HEK293 (cell line): Measurements from ENCODE around the gene ABCE1.

Experiments
- CTCF ChIA-PET: fragments of 350-600 bp; formaldehyde crosslinking; extraction: SDS; loops from one replicate; lab custom pipeline; 2021; ENCODE audit warnings: antibody characterized with exemption; lab: Yijun Ruan, JAX
- POLR2A ChIA-PET: fragments of 300-600 bp; formaldehyde crosslinking; extraction: SDS; loops from one replicate; lab custom pipeline; 2020; ENCODE audit warnings: antibody characterized with exemption, inconsistent platforms; lab: Yijun Ruan, JAX
- H3K27ac ChIP-seq: fragments of 200-500 bp; sonication (Bioruptor generic); 2 replicates; pipeline ENCODE4 v1.5.1; 2014; ENCODE audit warnings: low read depth, low read length, control low read depth, inconsistent platforms; ENCODE audit errors: extremely low read depth
- H3K36me3 ChIP-seq, 2 experiments: fragments of 200-500 bp in 1 of 2; sonication (Bioruptor generic) in 1 of 2; 1 replicate in 1 of 2; 2 replicates in 1 of 2; pipeline ENCODE4 v1.5.1; 2014 to 2017; ENCODE audit warnings: inconsistent platforms in 2 of 2, low read length in 2 of 2; ENCODE audit not compliant: control insufficient read depth in 2 of 2, insufficient read depth in 1 of 2
- H3K4me1 ChIP-seq: fragments of 200-500 bp; sonication (Bioruptor generic); 2 replicates; pipeline ENCODE4 v1.5.1; 2014; ENCODE audit warnings: mild to moderate bottlenecking, low read length, inconsistent platforms; ENCODE audit not compliant: control insufficient read depth, insufficient read depth
- H3K4me3 ChIP-seq: 2 replicates; pipeline ENCODE4 v1.5.1; 2011; ENCODE audit warnings: low read depth, mild to moderate bottlenecking, control low read depth, low read length, moderate library complexity
- H3K9me3 ChIP-seq: fragments of 200-500 bp; sonication (Bioruptor generic); 2 replicates; pipeline ENCODE4 v1.5.1; 2014; ENCODE audit warnings: low read depth, low read length, inconsistent platforms; ENCODE audit not compliant: control insufficient read depth, insufficient read depth
- BCL11A ChIP-seq: fragments of 450-650 bp; formaldehyde crosslinking; IDR thresholded peaks from 2 replicates; pipeline ENCODE4 v1.5.1; 2016; ENCODE audit warnings: low read depth, missing biosample characterization, missing genetic modification characterization
- FEZF1 ChIP-seq: fragments of 450-650 bp; formaldehyde crosslinking; IDR thresholded peaks from 2 replicates; pipeline ENCODE4 v1.5.1; 2016; ENCODE audit warnings: missing biosample characterization, missing genetic modification characterization
- KLF10 ChIP-seq: fragments of 450-650 bp; IDR thresholded peaks from 2 replicates; pipeline ENCODE4 v1.5.1; 2018; ENCODE audit warnings: missing biosample characterization, mild to moderate bottlenecking, missing genetic modification characterization
- KLF8 ChIP-seq: fragments of 450-650 bp; formaldehyde crosslinking; IDR thresholded peaks from 2 replicates; pipeline ENCODE4 v1.5.1; 2016; ENCODE audit warnings: missing biosample characterization, missing genetic modification characterization
- RBAK ChIP-seq: fragments of 450-650 bp; formaldehyde crosslinking; IDR thresholded peaks from 2 replicates; pipeline ENCODE4 v1.5.1; 2016; ENCODE audit warnings: missing biosample characterization, missing genetic modification characterization
- SALL2 ChIP-seq: fragments of 450-650 bp; formaldehyde crosslinking; IDR thresholded peaks from 2 replicates; pipeline ENCODE4 v1.5.0; 2017; ENCODE audit warnings: missing biosample characterization, mild to moderate bottlenecking, missing genetic modification characterization, borderline replicate concordance
- SP7 ChIP-seq: fragments of 450-650 bp; formaldehyde crosslinking; IDR thresholded peaks from 2 replicates; pipeline ENCODE4 v1.5.1; 2016; ENCODE audit warnings: missing biosample characterization, missing genetic modification characterization
- TCF7L2 ChIP-seq: IDR thresholded peaks from 2 replicates; pipeline ENCODE4 v1.6.1; 2011; ENCODE audit warnings: low read depth, mild to moderate bottlenecking, inconsistent platforms, low read length, moderate library complexity, borderline replicate concordance
- TRIM28 ChIP-seq: IDR thresholded peaks from 2 replicates; pipeline ENCODE4 v1.6.1; 2011; ENCODE audit warnings: low read length, control low read depth, borderline replicate concordance
- ZBTB48 ChIP-seq: fragments of 450-650 bp; formaldehyde crosslinking; IDR thresholded peaks from 2 replicates; pipeline ENCODE4 v1.5.1; 2016; ENCODE audit warnings: missing biosample characterization, missing genetic modification characterization
- ZFP3 ChIP-seq: fragments of 450-650 bp; formaldehyde crosslinking; IDR thresholded peaks from 2 replicates; pipeline ENCODE4 v1.5.1; 2016; ENCODE audit warnings: low read depth, missing biosample characterization, missing genetic modification characterization
- ZFP41 ChIP-seq: fragments of 450-650 bp; formaldehyde crosslinking; IDR thresholded peaks from 2 replicates; pipeline ENCODE4 v1.5.1; 2016; ENCODE audit warnings: missing biosample characterization, missing genetic modification characterization, borderline replicate concordance
- ZNF133 ChIP-seq: fragments of 450-650 bp; formaldehyde crosslinking; IDR thresholded peaks from 2 replicates; pipeline ENCODE4 v1.5.1; 2016; ENCODE audit warnings: missing biosample characterization, missing genetic modification characterization
- ZNF155 ChIP-seq: fragments of 450-650 bp; formaldehyde crosslinking; IDR thresholded peaks from 2 replicates; pipeline ENCODE4 v1.5.1; 2016; ENCODE audit warnings: missing biosample characterization, missing genetic modification characterization
- ZNF211 ChIP-seq: fragments of 450-650 bp; formaldehyde crosslinking; IDR thresholded peaks from 2 replicates; pipeline ENCODE4 v1.5.1; 2016; ENCODE audit warnings: low read depth, missing biosample characterization, missing genetic modification characterization
- ZNF24 ChIP-seq: fragments of 450-650 bp; formaldehyde crosslinking; IDR thresholded peaks from 2 replicates; pipeline ENCODE4 v1.5.1; 2016; ENCODE audit warnings: missing biosample characterization, missing genetic modification characterization
- ZNF266 ChIP-seq: fragments of 450-650 bp; formaldehyde crosslinking; IDR thresholded peaks from 2 replicates; pipeline ENCODE4 v1.5.1; 2016; ENCODE audit warnings: missing biosample characterization, missing genetic modification characterization, low read depth
- ZNF311 ChIP-seq: fragments of 450-650 bp; formaldehyde crosslinking; IDR thresholded peaks from 2 replicates; pipeline ENCODE4 v1.5.1; 2017; ENCODE audit warnings: missing biosample characterization, missing genetic modification characterization, borderline replicate concordance
- ZNF335 ChIP-seq: fragments of 450-650 bp; formaldehyde crosslinking; conservative IDR thresholded peaks from 2 replicates; pipeline ENCODE4 v1.5.1; 2016; ENCODE audit warnings: missing biosample characterization, missing genetic modification characterization
- ZNF350 ChIP-seq: fragments of 450-650 bp; formaldehyde crosslinking; IDR thresholded peaks from 2 replicates; pipeline ENCODE4 v1.5.0; 2017; ENCODE audit warnings: missing biosample characterization, mild to moderate bottlenecking, missing genetic modification characterization
- ZNF48 ChIP-seq: fragments of 450-650 bp; formaldehyde crosslinking; IDR thresholded peaks from 2 replicates; pipeline ENCODE4 v1.5.1; 2016; ENCODE audit warnings: missing biosample characterization, missing genetic modification characterization
- ZNF521 ChIP-seq: fragments of 450-650 bp; formaldehyde crosslinking; IDR thresholded peaks from 2 replicates; pipeline ENCODE4 v1.5.1; 2017; ENCODE audit warnings: missing biosample characterization, mild to moderate bottlenecking, missing genetic modification characterization
- ZNF544 ChIP-seq: fragments of 450-650 bp; formaldehyde crosslinking; IDR thresholded peaks from 2 replicates; pipeline ENCODE4 v1.5.0; 2017; ENCODE audit warnings: missing biosample characterization, missing genetic modification characterization
- ZNF571 ChIP-seq: fragments of 450-650 bp; formaldehyde crosslinking; IDR thresholded peaks from 2 replicates; pipeline ENCODE4 v1.5.0; 2017; ENCODE audit warnings: missing biosample characterization, missing genetic modification characterization
- ZNF600 ChIP-seq: fragments of 450-650 bp; formaldehyde crosslinking; IDR thresholded peaks from 2 replicates; pipeline ENCODE4 v1.5.1; 2016; ENCODE audit warnings: missing biosample characterization, missing genetic modification characterization
- ZNF658 ChIP-seq: fragments of 450-650 bp; formaldehyde crosslinking; IDR thresholded peaks from 2 replicates; pipeline ENCODE4; 2016; ENCODE audit warnings: missing biosample characterization, missing genetic modification characterization
- ZNF660 ChIP-seq: fragments of 450-650 bp; IDR thresholded peaks from 2 replicates; pipeline ENCODE4 v1.5.1; 2018; ENCODE audit warnings: missing biosample characterization, mild to moderate bottlenecking, missing genetic modification characterization
- ZNF792 ChIP-seq: fragments of 450-650 bp; formaldehyde crosslinking; IDR thresholded peaks from 2 replicates; pipeline ENCODE4 v1.5.1; 2016; ENCODE audit warnings: missing biosample characterization, missing genetic modification characterization
- ZNF837 ChIP-seq: fragments of 450-650 bp; formaldehyde crosslinking; IDR thresholded peaks from 2 replicates; pipeline ENCODE4 v1.5.1; 2016; ENCODE audit warnings: missing biosample characterization, missing genetic modification characterization
- ZSCAN30 ChIP-seq: fragments of 450-650 bp; IDR thresholded peaks from 2 replicates; pipeline ENCODE4 v1.5.1; 2018; ENCODE audit warnings: missing biosample characterization, mild to moderate bottlenecking, missing genetic modification characterization, moderate library complexity
- ZXDB ChIP-seq: fragments of 450-650 bp; formaldehyde crosslinking; IDR thresholded peaks from 2 replicates; pipeline ENCODE4 v1.5.1; 2016; ENCODE audit warnings: missing biosample characterization, missing genetic modification characterization
- TF ChIP-seq, protein P1 (sequence below): fragments of 450-650 bp; formaldehyde crosslinking; IDR thresholded peaks from 2 replicates; pipeline ENCODE4 v1.5.1; 2016; ENCODE audit warnings: missing biosample characterization, missing genetic modification characterization
- TF ChIP-seq, protein P2 (sequence below): fragments of 450-650 bp; formaldehyde crosslinking; IDR thresholded peaks from 2 replicates; pipeline ENCODE4 v1.5.1; 2017; ENCODE audit warnings: missing biosample characterization, missing genetic modification characterization
- TF ChIP-seq, protein P3 (sequence below): fragments of 450-650 bp; formaldehyde crosslinking; IDR thresholded peaks from 2 replicates; pipeline ENCODE4 v1.5.1; 2017; ENCODE audit warnings: missing biosample characterization, missing genetic modification characterization
- TF ChIP-seq, protein P4 (sequence below): IDR thresholded peaks from 2 replicates; pipeline ENCODE4 v1.6.1; 2011; ENCODE audit warnings: mild to moderate bottlenecking, low read depth, low read length, borderline replicate concordance

The ABCE1 gene

DNA sequence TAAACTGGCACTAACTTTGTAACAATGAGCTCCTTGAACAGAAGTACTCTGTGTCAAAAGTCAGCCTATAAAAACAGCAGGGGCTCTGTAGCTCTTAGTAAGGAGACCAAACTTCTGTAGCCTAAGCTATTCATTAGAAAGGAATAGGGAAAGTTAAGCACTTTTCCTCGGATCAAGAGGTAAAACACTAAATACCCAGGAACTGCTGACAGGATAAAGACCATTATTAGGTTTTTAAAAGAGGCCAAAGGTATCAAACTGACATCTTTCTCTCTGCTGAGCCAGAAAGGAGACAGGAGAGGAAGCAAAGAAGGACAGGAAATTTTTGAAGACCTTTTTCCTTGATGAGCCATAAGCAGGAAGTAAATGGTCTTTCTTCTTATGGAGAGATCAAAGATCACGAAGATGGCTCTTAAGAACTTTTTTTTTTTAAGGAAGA is 32.0 kb upstream of the ABCE1 start:
- no peak overlapping the region for H3K4me3 ChIP-seq
- H3K9me3 ChIP-seq = no peaks in the 10 kb centered on the region
- ChIA-PET POLR2A (interaction anchor here (0.7 kb wide), 1 partner anchor 32 kb away, joined by 4 read pairs; the partner anchor contains the start of genes ABCE1 and ANAPC10), CTCF (interaction anchor here (0.6 to 0.7 kb wide), 2 partner anchors 8 to 551 kb away, joined by 3 read pairs; no protein-coding TSS in a partner anchor)
- peaks cover 13% of the 10 kb centered on the region; the same call in 1 of the 2 replicates for H3K4me1 ChIP-seq
- H3K36me3 ChIP-seq = peaks cover 0 to 8% of the 10 kb centered on the region in 2 experiments; a peak in 1 of 3 replicates
- 0 out of 2 replicates have a peak overlapping the region, but pooled peaks have one; percentile 22 for H3K27ac ChIP-seq
- TF ChIP-seq ZFP3 (tag by site-specific recombination) = no peak
- no peak for TF ChIP-seq ZNF350
- TF ChIP-seq, protein P1, sequence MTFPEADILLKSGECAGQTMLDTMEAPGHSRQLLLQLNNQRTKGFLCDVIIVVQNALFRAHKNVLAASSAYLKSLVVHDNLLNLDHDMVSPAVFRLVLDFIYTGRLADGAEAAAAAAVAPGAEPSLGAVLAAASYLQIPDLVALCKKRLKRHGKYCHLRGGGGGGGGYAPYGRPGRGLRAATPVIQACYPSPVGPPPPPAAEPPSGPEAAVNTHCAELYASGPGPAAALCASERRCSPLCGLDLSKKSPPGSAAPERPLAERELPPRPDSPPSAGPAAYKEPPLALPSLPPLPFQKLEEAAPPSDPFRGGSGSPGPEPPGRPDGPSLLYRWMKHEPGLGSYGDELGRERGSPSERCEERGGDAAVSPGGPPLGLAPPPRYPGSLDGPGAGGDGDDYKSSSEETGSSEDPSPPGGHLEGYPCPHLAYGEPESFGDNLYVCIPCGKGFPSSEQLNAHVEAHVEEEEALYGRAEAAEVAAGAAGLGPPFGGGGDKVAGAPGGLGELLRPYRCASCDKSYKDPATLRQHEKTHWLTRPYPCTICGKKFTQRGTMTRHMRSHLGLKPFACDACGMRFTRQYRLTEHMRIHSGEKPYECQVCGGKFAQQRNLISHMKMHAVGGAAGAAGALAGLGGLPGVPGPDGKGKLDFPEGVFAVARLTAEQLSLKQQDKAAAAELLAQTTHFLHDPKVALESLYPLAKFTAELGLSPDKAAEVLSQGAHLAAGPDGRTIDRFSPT (tag by site-specific recombination) = no peak
- TF ChIP-seq SALL2 (tag by site-specific recombination) = no peak
- TF ChIP-seq ZNF211 = no peak
- TF ChIP-seq ZNF24 (tag by site-specific recombination) = no peak
- TF ChIP-seq, protein P2, sequence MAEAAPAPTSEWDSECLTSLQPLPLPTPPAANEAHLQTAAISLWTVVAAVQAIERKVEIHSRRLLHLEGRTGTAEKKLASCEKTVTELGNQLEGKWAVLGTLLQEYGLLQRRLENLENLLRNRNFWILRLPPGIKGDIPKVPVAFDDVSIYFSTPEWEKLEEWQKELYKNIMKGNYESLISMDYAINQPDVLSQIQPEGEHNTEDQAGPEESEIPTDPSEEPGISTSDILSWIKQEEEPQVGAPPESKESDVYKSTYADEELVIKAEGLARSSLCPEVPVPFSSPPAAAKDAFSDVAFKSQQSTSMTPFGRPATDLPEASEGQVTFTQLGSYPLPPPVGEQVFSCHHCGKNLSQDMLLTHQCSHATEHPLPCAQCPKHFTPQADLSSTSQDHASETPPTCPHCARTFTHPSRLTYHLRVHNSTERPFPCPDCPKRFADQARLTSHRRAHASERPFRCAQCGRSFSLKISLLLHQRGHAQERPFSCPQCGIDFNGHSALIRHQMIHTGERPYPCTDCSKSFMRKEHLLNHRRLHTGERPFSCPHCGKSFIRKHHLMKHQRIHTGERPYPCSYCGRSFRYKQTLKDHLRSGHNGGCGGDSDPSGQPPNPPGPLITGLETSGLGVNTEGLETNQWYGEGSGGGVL (tag by site-specific recombination) = no peak
- TF ChIP-seq SP7 (tag by site-specific recombination) = peak; percentile 83
- TF ChIP-seq ZNF155 (tag by site-specific recombination) = no peak
- no peak for TF ChIP-seq ZNF48 (tag by site-specific recombination)
- peak; percentile 89 for TF ChIP-seq TCF7L2
- TF ChIP-seq ZNF544 (tag by site-specific recombination) = no peak
- no peak for TF ChIP-seq ZXDB
- TF ChIP-seq, protein P3, sequence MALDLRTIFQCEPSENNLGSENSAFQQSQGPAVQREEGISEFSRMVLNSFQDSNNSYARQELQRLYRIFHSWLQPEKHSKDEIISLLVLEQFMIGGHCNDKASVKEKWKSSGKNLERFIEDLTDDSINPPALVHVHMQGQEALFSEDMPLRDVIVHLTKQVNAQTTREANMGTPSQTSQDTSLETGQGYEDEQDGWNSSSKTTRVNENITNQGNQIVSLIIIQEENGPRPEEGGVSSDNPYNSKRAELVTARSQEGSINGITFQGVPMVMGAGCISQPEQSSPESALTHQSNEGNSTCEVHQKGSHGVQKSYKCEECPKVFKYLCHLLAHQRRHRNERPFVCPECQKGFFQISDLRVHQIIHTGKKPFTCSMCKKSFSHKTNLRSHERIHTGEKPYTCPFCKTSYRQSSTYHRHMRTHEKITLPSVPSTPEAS (tag by site-specific recombination) = no peak
- TF ChIP-seq ZNF660 (tag by site-specific recombination) = no peak
- 0 out of 2 replicates have a peak, but pooled peaks have one; percentile 26 for TF ChIP-seq ZSCAN30 (tag by site-specific recombination)
- no peak for TF ChIP-seq ZFP41 (tag by site-specific recombination)
- TF ChIP-seq KLF10 = no peak
- no peak for TF ChIP-seq ZNF600 (tag by site-specific recombination)
- TF ChIP-seq BCL11A (tag by site-specific recombination) = no peak
- TF ChIP-seq ZNF792 (tag by site-specific recombination) = no peak
- TF ChIP-seq ZNF266 (tag by site-specific recombination) = no peak
- TF ChIP-seq ZNF571 = no peak
- no peak for TF ChIP-seq RBAK (tag by site-specific recombination)
- TF ChIP-seq ZNF658 (tag by site-specific recombination) = no peak
- TF ChIP-seq ZNF335 = no peak
- TF ChIP-seq, protein P4, sequence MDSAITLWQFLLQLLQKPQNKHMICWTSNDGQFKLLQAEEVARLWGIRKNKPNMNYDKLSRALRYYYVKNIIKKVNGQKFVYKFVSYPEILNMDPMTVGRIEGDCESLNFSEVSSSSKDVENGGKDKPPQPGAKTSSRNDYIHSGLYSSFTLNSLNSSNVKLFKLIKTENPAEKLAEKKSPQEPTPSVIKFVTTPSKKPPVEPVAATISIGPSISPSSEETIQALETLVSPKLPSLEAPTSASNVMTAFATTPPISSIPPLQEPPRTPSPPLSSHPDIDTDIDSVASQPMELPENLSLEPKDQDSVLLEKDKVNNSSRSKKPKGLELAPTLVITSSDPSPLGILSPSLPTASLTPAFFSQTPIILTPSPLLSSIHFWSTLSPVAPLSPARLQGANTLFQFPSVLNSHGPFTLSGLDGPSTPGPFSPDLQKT = no peak
- no peak for TF ChIP-seq ZNF133
- peak; percentile 69 for TF ChIP-seq FEZF1 (tag by site-specific recombination)
- TF ChIP-seq TRIM28 = peak; percentile 79; the same call in 1 of the 2 replicates
- TF ChIP-seq ZBTB48 = no peak
- TF ChIP-seq ZNF521 (tag by site-specific recombination) = no peak
- no peak for TF ChIP-seq ZNF837 (tag by site-specific recombination)
- TF ChIP-seq KLF8 = no peak
- TF ChIP-seq ZNF311 (tag by site-specific recombination) = no peak
